ENCODE measurements around the gene LMF1.

The LMF1 gene

DNA sequence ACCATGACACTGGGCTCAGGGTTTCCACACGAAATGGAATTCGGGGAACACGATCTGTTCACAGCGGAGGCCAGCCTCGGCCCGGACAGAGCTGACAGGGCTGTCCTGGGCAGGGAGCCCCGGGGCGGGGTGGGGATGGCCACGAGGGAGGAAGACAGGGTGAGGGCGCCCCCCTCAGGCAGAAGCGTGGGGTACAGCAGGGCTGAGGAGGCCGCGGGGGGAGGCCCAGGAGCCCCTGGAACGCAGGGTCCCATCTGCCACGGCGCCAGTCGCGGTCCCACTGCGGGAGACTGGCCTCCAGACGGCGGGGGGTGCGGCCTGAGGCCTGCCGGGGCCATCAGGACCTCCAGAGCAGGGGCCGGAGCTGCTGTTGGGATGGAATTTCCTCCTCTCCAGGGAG lies 75.9 kb downstream of the LMF1 start:
- TF ChIP-seq, protein P1, sequence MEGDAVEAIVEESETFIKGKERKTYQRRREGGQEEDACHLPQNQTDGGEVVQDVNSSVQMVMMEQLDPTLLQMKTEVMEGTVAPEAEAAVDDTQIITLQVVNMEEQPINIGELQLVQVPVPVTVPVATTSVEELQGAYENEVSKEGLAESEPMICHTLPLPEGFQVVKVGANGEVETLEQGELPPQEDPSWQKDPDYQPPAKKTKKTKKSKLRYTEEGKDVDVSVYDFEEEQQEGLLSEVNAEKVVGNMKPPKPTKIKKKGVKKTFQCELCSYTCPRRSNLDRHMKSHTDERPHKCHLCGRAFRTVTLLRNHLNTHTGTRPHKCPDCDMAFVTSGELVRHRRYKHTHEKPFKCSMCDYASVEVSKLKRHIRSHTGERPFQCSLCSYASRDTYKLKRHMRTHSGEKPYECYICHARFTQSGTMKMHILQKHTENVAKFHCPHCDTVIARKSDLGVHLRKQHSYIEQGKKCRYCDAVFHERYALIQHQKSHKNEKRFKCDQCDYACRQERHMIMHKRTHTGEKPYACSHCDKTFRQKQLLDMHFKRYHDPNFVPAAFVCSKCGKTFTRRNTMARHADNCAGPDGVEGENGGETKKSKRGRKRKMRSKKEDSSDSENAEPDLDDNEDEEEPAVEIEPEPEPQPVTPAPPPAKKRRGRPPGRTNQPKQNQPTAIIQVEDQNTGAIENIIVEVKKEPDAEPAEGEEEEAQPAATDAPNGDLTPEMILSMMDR (conservative IDR thresholded peaks at IDR 0.05; ENCODE audit: low read length): no peak
- no peak for DNase-seq (ENCODE audit: low read depth)
- H3K4me3 ChIP-seq (ENCODE audit: low read length): no peak overlapping the region

- no peak overlapping the region for H3K4me3 ChIP-seq (ENCODE audit: low read length)
- TF ChIP-seq, protein P1 (conservative IDR thresholded peaks at IDR 0.05; ENCODE audit: low read length): no peak
- no peak for DNase-seq (ENCODE audit: low read depth)
Observed at GRCh38 chr16:894136-894535, 76.6 kb downstream of the LMF1 start.

- no peak overlapping the region for H3K4me3 ChIP-seq (ENCODE audit: low read length)
- no peak for DNase-seq (ENCODE audit: low read depth)
- TF ChIP-seq, protein P1 (conservative IDR thresholded peaks at IDR 0.05; ENCODE audit: low read length): no peak
Observed at GRCh38 chr16:893360-893759, 77.4 kb downstream of the LMF1 start.

DNA sequence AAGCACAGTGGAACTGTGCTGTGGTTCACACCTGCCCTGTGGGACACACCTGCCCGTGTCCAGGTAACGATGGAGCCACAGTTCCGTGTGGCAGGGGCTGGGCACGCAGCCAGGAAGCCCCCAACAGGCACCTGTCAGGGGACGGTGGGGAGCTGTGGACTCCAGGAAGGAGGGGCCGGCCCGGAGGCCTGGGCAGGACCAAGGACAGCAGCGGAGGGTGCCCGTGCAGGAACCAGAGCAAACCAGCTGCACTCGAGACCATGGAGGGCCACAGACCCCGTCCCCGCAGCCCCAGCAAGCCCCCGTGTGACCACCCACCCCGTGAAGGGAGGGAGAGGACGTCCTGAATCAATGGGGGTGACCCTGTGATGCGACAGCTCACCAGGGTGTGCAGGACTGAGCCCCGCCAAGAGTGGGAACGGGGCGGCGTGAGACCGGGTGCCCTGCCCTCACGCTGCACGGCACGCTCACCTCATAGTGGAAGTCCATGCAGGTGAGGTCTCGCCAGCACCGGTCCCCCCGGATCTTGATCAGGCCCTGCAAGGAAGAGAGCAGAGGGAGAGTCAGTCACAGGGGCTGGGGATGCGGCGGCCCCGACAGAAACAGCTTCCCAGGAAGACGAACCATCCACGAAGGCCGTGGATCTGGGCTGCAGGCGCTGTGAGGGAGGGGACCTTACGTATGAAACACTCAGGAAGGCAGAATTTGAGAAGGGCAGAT lies 78.1 kb downstream of the LMF1 start:
- TF ChIP-seq, protein P1 (conservative IDR thresholded peaks at IDR 0.05; ENCODE audit: low read length): no peak
- H3K4me3 ChIP-seq (ENCODE audit: low read length): no peak overlapping the region
- no peak for DNase-seq (ENCODE audit: low read depth)

DNA sequence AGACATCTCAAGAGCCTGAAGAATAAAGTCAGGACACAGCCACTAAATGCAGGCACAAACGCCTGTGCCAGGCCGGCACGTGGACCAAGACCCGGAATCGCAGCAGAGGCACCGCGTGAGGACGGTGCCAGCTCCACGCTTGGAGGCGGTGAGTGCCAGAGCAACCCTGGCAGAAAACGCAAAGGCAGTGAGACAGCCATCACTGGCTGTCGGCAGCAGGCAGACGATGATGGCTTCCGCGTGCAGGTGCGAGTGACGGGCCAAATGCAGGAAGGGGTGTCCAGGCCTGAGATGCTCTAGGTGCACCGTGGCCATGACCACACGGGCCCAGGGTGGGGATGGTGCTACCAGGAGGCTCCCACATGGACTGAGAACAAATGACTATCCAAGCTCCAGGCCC lies 78.8 kb downstream of the LMF1 start:
- TF ChIP-seq, protein P1 (conservative IDR thresholded peaks at IDR 0.05; ENCODE audit: low read length): no peak
- no peak overlapping the region for H3K4me3 ChIP-seq (ENCODE audit: low read length)
- no peak for DNase-seq (ENCODE audit: low read depth)

- TF ChIP-seq, protein P1 (conservative IDR thresholded peaks at IDR 0.05; ENCODE audit: low read length): no peak
- DNase-seq (ENCODE audit: low read depth): no peak
Observed at GRCh38 chr16:891353-891740, 79.4 kb downstream of the LMF1 start.

DNA sequence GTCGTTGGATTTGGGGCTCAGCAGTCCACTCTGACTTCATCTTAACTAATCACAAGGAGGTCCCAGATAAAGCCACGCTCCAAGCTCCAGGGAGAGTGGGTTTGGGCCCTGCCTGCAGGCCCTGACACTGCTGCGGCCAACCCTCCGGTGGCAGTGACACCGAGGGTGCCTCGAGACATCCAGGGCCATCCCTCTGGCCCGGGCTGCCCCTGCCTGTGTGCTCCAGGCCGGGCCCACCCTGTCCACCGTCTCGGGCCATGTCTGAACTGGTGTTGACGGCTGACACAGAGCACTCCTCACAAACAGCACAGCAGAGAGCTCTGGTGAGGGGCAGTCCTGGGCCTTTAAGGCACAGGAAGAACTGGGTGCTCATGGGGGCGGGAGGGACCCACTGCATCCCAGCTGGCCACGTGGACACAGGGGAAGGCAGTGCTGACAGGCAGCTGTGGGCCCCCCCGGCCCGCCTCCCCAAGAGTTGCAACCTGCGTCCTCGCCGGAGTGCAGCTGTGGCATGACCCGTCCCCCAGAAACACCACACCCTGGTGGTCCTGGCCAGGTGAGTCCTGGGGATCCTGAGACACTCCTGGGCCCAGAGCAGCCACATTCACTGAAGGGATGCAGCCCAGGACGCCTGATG lies 80.0 kb downstream of the LMF1 start:
- no peak overlapping the region for H3K4me3 ChIP-seq (ENCODE audit: low read length)
- TF ChIP-seq, protein P1 (conservative IDR thresholded peaks at IDR 0.05; ENCODE audit: low read length): no peak

More at GRCh38 chr16:891353-891740, 79.4 kb downstream of the LMF1 start:
- no peak overlapping the region for H3K4me3 ChIP-seq (ENCODE audit: low read length)

More for the DNA sequence above, 80.0 kb downstream of the LMF1 start:
- no peak for DNase-seq (ENCODE audit: low read depth)

All from AG10803 (cell line).